CD4-positive, alpha-beta T cell (primary cell): ENCODE data around the gene LEKR1. TPM values are rescaled to one million over a fixed set of nuclear protein-coding genes. Genes with fewer than 3 reads are reported as not detected.

Source experiments
- ATAC-seq: fragments of 200-7000 bp; cut with Tn5 transposase; one replicate; pipeline ENCODE4 v1.10.0; 2022; ENCODE audit warnings: mild to moderate bottlenecking; ENCODE audit not compliant: poor library complexity
- CTCF ChIA-PET: fragments of 350-600 bp; sonication (Branson Sonifier 250); formaldehyde crosslinking; loops from one replicate; lab custom pipeline; 2021; ENCODE audit warnings: antibody characterized with exemption, inconsistent platforms; lab: Charles Lee
- POLR2A ChIA-PET: fragments of 350-600 bp; sonication (Branson Sonifier 250); formaldehyde crosslinking; loops from one replicate; lab custom pipeline; 2021; ENCODE audit warnings: antibody characterized with exemption, inconsistent platforms; lab: Charles Lee
- DNase-seq, 14 experiments: peaks; one replicate each; pipeline ENCODE4 v3.0.0-alpha.2; 2013 to 2020; ENCODE audit warnings: mixed read lengths in 2 of 14
- H3K27ac ChIP-seq, 2 donors: one replicate each; pipeline versions ENCODE4 v1.5.1 to v1.7.0; 2013; ENCODE audit warnings: low read length in 2 of 2, low read depth in 1 of 2, mild to moderate bottlenecking in 1 of 2
- H3K27me3 ChIP-seq, 2 experiments: 1 replicate in 1 of 2; 2 replicates in 1 of 2; pipeline versions ENCODE4 v1.6.1 to v1.7.0; 2013; ENCODE audit warnings: low read length in 2 of 2, control low read depth in 1 of 2, mild to moderate bottlenecking in 1 of 2, moderate library complexity in 1 of 2; ENCODE audit not compliant: insufficient read depth in 2 of 2, control insufficient read depth in 1 of 2
- H3K36me3 ChIP-seq: one replicate; pipeline ENCODE4 v1.6.1; 2013; ENCODE audit warnings: low read length, control low read depth; ENCODE audit not compliant: insufficient read depth
- H3K4me1 ChIP-seq: one replicate; pipeline ENCODE4 v1.6.1; 2013; ENCODE audit warnings: low read length, control low read depth; ENCODE audit not compliant: insufficient read depth
- H3K4me3 ChIP-seq: one replicate; pipeline ENCODE4 v1.5.1; 2013; ENCODE audit warnings: mild to moderate bottlenecking, low read length, moderate library complexity
- H3K9me3 ChIP-seq, 2 experiments: 1 replicate in 1 of 2; 2 replicates in 1 of 2; pipeline versions ENCODE4 v1.6.1 to v1.7.0; 2013; ENCODE audit warnings: low read length in 2 of 2, mild to moderate bottlenecking in 2 of 2, control low read depth in 1 of 2, moderate library complexity in 1 of 2; ENCODE audit not compliant: control insufficient read depth in 1 of 2, insufficient read depth in 1 of 2
- H3K27ac Mint-ChIP-seq: one replicate; pipeline ENCODE4 v1.8.0; 2020; ENCODE audit warnings: mixed read lengths
- H3K27me3 Mint-ChIP-seq: one replicate; pipeline ENCODE4 v1.8.0; 2021; ENCODE audit warnings: mixed read lengths
- H3K36me3 Mint-ChIP-seq: one replicate; pipeline ENCODE4 v1.8.0; 2021; ENCODE audit warnings: low read depth, mixed read lengths
- H3K4me1 Mint-ChIP-seq: one replicate; pipeline ENCODE4 v1.8.0; 2021; ENCODE audit warnings: low read depth, mixed read lengths
- H3K4me3 Mint-ChIP-seq: one replicate; pipeline ENCODE4 v1.8.0; 2020; ENCODE audit warnings: mild to moderate bottlenecking, mixed read lengths
- H3K9me3 Mint-ChIP-seq: one replicate; pipeline ENCODE4 v1.8.0; 2020; ENCODE audit warnings: mixed read lengths
- CTCF ChIP-seq: fragments of 200-600 bp; IDR thresholded peaks from one replicate; pipeline ENCODE4 v1.8.0; 2022; ENCODE audit warnings: antibody characterized with exemption, mild to moderate bottlenecking
- intact Hi-C, 2 experiments: fragments of 100-400 bp; cut with DNase I in 1 of 2; cut with micrococcal nuclease in 1 of 2; formaldehyde crosslinking; loops; one replicate each; pipeline versions ENCODE4 v1.15.1 to v1.9.0; 2023 to 2025; cut with DNase I, micrococcal nuclease
- total RNA-seq, 174 experiments: library from RNA in 2 of 174; stranded (reverse) in 2 of 174; gene quantifications; one replicate each; pipeline ENCODE4 v1.2.3 and lab custom pipeline; 2021 to 2026

The LEKR1 gene
- total RNA-seq, 2 experiments from 2014 or later = 0.77 to 1.0 TPM

- Histone ChIP-seq H3K27me3 (no peaks in the 10 kb centered on the region), H3K36me3 (no peaks in the 10 kb centered on the region), H3K4me1 (peaks cover 34% of the 10 kb centered on the region), H3K4me3 (no peak overlapping the region), H3K9me3 (no peaks in the 10 kb centered on the region), H3K27ac (no peak overlapping the region)
- H3K4me1 Mint-ChIP-seq = peaks cover 32% of the 10 kb centered on the region
- H3K36me3 Mint-ChIP-seq = no peaks in the 10 kb centered on the region
- intact Hi-C loops = no loop called here
- TF ChIP-seq CTCF = no peak
- no peaks in the 10 kb centered on the region for H3K9me3 Mint-ChIP-seq
- ATAC-seq = no peak
- POLR2A ChIA-PET = no interaction called here
- CTCF ChIA-PET = no interaction called here
- H3K27ac Mint-ChIP-seq = no peak overlapping the region
- no peak overlapping the region for H3K4me3 Mint-ChIP-seq
- peaks cover 17% of the 10 kb centered on the region for H3K27me3 Mint-ChIP-seq
- peak in 2 of 14 experiments; percentile 32 to 35 for DNase-seq
Observed at GRCh38 chr3:157064402-157064801, 238.2 kb downstream of the LEKR1 start.

- no peaks in the 10 kb centered on the region for H3K9me3 Mint-ChIP-seq
- peaks cover 32% of the 10 kb centered on the region for H3K4me1 Mint-ChIP-seq
Observed at GRCh38 chr3:157065201-157065600, 239.0 kb downstream of the LEKR1 start.

GRCh38 chr3:157066335-157067098, 240.4 kb downstream of the LEKR1 start:
- no peak for DNase-seq
- TF ChIP-seq CTCF = no peak
- no peak overlapping the region for H3K4me3 ChIP-seq
- no peaks in the 10 kb centered on the region for H3K36me3 Mint-ChIP-seq
- no peak for ATAC-seq
- H3K27me3 Mint-ChIP-seq = peaks cover 8% of the 10 kb centered on the region
- H3K27me3 ChIP-seq = no peaks in the 10 kb centered on the region
- peak overlapping the region; percentile 57 for H3K27ac Mint-ChIP-seq
- ChIA-PET POLR2A (interaction anchor here (0.9 to 1.3 kb wide), 6 partner anchors 22 to 512 kb away, joined by 3 to 6 read pairs (median 4); partner anchors contain the start of genes SSR3 and TIPARP), CTCF (interaction anchor here (1.6 to 1.7 kb wide), 2 partner anchors 15 to 71 kb away, joined by 5 read pairs; no protein-coding TSS in a partner anchor)
- intact Hi-C loops = loop anchor here in 1 of 2 experiments (5.0 kb wide), 1 partner anchor 584 kb away; no protein-coding TSS in a partner anchor
- peak overlapping the region; percentile 54 for H3K4me3 Mint-ChIP-seq
- no peaks in the 10 kb centered on the region for H3K36me3 ChIP-seq
- no peaks in the 10 kb centered on the region for H3K9me3 ChIP-seq
- H3K4me1 ChIP-seq = peaks cover 34% of the 10 kb centered on the region
- peaks cover 32% of the 10 kb centered on the region for H3K4me1 Mint-ChIP-seq
- H3K27ac ChIP-seq = no peak overlapping the region
- H3K9me3 Mint-ChIP-seq = no peaks in the 10 kb centered on the region

More at GRCh38 chr3:157065201-157065600, 239.0 kb downstream of the LEKR1 start:
- H3K27me3 ChIP-seq = no peaks in the 10 kb centered on the region
- POLR2A ChIA-PET = interaction anchor here (0.6 to 1.2 kb wide), 2 partner anchors 17 to 24 kb away, joined by 3 to 5 read pairs; no protein-coding TSS in a partner anchor
- H3K27ac ChIP-seq = no peak overlapping the region
- Mint-ChIP-seq H3K36me3 (no peaks in the 10 kb centered on the region), H3K27me3 (peaks cover 16% of the 10 kb centered on the region), H3K4me3 (no peak overlapping the region), H3K27ac (no peak overlapping the region)
- H3K4me1 ChIP-seq = peaks cover 34% of the 10 kb centered on the region
- TF ChIP-seq CTCF = no peak
- CTCF ChIA-PET = interaction anchor here (0.5 to 1.7 kb wide), 3 partner anchors 16 to 1177 kb away, joined by 3 to 5 read pairs (median 5); no protein-coding TSS in a partner anchor
- ATAC-seq = no peak
- no peaks in the 10 kb centered on the region for H3K9me3 ChIP-seq
- intact Hi-C loops = loop anchor here in 1 of 2 experiments (5.0 kb wide), 1 partner anchor 583 kb away; no protein-coding TSS in a partner anchor
- H3K4me3 ChIP-seq = no peak overlapping the region
- H3K36me3 ChIP-seq = no peaks in the 10 kb centered on the region
- no peak for DNase-seq
